ENCODE results near the gene ZNF799.
"Not testable (repeated sequence)": the region's sequence is repeated elsewhere in the genome, so short reads cannot be mapped to it uniquely, and the experiment has no call there.

ZNF799 gene

DNA sequence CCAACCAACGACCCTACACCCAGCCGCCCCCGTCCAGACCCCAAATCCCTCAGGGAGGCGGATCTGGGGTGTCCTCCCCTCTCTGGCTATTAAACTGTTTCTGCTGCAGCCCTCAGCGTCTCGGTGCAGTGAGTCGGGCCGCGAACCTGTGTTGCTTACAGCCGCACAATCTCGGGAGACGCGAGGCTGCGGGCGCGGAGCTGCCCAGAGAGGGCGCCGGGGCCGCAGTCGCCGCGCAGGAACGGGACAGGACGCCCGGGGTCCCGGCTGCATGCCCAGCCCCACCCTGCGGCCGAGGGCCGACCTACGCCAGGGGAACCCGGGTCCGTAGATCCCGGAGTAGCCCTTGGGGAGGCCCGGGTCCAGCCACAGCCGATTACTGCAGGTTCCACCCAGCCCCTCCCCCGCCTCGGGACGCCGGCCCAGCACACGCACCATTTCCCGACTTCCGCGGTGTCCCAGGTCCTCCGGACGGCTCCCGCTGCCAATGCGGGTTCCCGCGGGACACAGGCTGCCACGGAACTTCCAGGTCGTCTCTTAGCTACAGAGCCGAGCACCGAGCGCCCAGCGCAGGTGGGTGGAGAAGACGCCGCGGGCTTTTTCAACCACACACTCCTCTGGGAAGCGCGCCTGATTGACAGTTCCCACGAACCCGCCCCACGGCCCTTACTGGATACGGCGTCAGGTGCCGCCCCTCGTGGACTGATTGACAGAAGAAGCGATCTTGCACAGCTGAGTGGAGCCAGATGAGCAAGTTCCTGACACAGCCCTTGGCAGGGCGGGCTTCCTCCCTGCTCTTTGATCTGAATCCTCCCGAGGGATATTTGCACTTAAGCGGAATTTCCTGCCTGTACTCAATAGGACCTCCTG is at the start of gene ZNF799:
ZNF799 (minus strand) TSS at position 639 of the 870 bp plus-strand sequence; CDS start at position 438, 201 bp downstream.
- ChIA-PET CTCF (interaction anchor here (0.6 kb wide), 2 partner anchors 166 to 260 kb away, joined by 3 to 4 read pairs; no protein-coding TSS in a partner anchor), POLR2A (ENCODE audit: low non-redundant PET) (no interaction called here)
- peak within 1 kb of the TSS; percentile 94 for H3K27ac ChIP-seq

DNA sequence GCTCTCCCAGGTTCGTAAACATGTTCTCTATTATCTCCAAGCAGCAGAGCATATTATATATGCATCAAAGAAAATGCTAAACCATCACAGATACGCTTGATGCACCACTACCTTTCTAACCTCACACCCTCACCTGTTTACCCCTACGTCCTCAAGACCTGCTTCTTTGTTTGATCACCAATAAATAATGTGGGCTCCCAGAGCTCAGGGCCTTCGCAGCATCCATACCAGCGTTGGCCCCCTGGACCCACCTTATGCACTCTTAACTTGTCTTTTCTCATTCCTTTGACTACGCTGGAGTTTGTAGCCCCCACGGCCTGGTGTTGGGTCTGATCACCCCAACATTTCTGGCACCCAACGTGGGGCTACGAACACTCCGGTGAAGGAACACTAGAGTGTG is 49.8 kb upstream of the ZNF799 start:
- no peak overlapping the region for H3K27ac ChIP-seq
- ChIA-PET CTCF (no interaction called here), POLR2A (ENCODE audit: low non-redundant PET) (no interaction called here)
- DNase-seq (ENCODE audit: low spot score), result no peak
- TF ChIP-seq, protein P1, sequence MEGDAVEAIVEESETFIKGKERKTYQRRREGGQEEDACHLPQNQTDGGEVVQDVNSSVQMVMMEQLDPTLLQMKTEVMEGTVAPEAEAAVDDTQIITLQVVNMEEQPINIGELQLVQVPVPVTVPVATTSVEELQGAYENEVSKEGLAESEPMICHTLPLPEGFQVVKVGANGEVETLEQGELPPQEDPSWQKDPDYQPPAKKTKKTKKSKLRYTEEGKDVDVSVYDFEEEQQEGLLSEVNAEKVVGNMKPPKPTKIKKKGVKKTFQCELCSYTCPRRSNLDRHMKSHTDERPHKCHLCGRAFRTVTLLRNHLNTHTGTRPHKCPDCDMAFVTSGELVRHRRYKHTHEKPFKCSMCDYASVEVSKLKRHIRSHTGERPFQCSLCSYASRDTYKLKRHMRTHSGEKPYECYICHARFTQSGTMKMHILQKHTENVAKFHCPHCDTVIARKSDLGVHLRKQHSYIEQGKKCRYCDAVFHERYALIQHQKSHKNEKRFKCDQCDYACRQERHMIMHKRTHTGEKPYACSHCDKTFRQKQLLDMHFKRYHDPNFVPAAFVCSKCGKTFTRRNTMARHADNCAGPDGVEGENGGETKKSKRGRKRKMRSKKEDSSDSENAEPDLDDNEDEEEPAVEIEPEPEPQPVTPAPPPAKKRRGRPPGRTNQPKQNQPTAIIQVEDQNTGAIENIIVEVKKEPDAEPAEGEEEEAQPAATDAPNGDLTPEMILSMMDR (conservative IDR thresholded peaks at IDR 0.05; ENCODE audit: low read depth), result no peak

More for the DNA sequence above, at the start of gene ZNF799:
- DNase-seq (ENCODE audit: low spot score), result peak; percentile 90
- TF ChIP-seq, protein P1 (conservative IDR thresholded peaks at IDR 0.05; ENCODE audit: low read depth), result no peak

DNA sequence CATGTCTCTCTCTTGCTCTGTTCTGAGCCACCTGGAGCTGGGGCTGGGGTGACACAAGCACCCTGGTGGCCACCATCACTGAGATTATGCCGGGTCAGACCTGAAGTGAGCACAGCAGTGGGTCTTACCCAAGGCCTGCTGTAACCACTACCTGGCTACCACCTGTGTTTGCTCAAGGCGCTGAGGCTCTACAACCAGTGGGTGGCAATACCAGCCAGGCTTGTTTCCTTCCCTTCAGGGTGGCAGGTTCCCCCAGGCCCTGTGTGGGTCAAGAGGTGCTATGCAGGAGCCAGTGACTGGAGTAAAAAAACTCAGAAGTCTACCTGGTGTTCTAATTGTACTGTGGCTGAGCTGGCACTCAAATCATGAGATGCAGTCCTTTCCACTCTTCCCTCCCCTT is 47.7 kb upstream of the ZNF799 start:
- H3K27ac ChIP-seq, result no peak overlapping the region
- no peak for DNase-seq (ENCODE audit: low spot score)
- TF ChIP-seq, protein P1 (conservative IDR thresholded peaks at IDR 0.05; ENCODE audit: low read depth), result no peak
- ChIA-PET POLR2A (ENCODE audit: low non-redundant PET) (no interaction called here), CTCF (no interaction called here)

DNA sequence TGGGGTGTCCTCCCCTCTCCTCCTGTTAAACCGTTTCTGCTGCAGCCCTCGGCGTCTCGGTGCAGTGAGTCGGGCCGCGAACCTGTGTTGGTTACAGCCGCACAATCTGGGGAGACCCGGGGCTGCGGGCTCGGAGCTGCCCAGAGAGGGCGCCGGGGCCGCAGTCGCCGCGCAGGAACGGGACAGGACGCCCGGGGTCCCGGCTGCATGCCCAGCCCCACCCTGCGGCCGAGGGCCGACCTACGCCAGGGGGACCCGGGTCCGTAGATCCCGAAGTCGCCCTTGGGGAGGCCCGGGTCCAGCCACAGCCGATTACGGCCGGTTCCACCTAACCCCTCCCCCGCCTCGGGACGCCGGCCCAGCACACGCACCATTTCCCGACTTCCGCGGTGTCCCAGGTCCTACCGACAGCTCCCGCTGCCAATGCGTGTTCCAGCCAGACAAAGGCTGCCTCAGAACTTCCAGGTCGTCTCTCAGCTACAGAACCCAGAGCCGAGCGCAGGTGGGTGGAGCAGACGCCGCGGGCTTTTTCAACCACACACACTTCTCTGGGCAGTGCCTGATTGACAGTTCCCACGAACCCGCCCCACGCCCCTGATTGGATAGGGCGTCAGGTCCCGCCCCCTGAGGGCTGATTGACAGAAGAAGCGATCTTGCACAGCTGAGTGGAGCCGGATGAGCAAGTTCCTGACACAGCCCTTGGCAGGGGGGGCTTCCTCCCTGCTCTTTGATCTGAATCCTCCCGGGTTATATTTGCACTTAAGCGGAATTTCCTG is 39.7 kb upstream of the ZNF799 start, which contains the start of gene ZNF443:
ZNF443 (minus strand) TSS at position 481 of the 776 bp plus-strand sequence; CDS start at position 374, 107 bp downstream.
- DNase-seq (ENCODE audit: low spot score), result peak; percentile 96
- CTCF ChIA-PET, result interaction anchor here (0.7 kb wide), 1 partner anchor 47 kb away, joined by 5 read pairs; no protein-coding TSS in a partner anchor
- peak within 1 kb of the TSS; percentile 94 for H3K27ac ChIP-seq
- TF ChIP-seq, protein P1 (conservative IDR thresholded peaks at IDR 0.05; ENCODE audit: low read depth), result no peak
- POLR2A ChIA-PET (ENCODE audit: low non-redundant PET), result interaction anchor here (0.6 kb wide), 1 partner anchor 172 kb away, joined by 5 read pairs; no protein-coding TSS in a partner anchor

DNA sequence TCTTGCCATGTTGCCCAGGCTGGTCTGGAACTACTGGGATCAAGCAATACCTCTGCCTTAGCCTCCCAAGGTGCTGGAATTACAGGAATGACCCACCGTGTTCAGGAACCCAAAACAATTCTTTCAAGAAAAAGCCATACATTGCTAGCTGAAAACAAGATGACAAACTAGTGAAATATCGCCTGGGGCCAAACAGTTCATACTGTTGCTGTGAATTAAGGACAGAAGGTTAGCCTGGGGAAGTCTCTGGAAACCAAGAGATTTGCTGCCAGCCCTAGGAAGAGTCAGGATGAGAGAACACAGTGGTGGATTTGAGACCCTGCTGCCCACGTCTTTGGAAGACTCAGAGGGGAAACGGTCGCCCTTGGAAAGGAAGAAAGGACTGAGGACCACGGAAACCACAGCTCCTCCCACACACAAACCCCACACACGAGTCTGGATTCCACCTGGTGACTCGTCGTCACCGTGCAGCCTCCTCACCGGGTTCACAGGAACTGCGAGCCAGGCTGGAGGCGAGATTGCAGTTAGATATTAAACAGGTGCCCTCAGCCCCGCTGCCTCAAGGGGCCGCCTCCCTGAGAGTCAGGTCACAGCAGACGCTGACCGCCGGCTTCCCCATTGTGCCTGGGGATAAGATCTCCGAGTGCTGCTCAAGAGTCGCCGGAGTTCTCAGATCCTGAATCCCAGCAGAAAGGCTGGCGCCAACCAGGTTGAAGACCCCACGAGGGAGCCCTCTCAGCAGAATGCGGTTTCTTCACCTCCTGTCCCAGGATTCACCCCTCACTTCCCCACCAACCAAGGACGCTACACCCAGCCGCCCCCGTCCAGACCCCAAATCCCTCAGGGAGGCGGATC is 38.8 kb upstream of the ZNF799 start:
- POLR2A ChIA-PET (ENCODE audit: low non-redundant PET); DNase-seq (ENCODE audit: low spot score): not testable (repeated sequence)
- CTCF ChIA-PET, result interaction anchor here (0.6 to 0.8 kb wide), 4 partner anchors 50 to 1947 kb away, joined by 3 to 5 read pairs (median 3); no protein-coding TSS in a partner anchor
- H3K27ac ChIP-seq, result peak overlapping the region; percentile 94

DNA sequence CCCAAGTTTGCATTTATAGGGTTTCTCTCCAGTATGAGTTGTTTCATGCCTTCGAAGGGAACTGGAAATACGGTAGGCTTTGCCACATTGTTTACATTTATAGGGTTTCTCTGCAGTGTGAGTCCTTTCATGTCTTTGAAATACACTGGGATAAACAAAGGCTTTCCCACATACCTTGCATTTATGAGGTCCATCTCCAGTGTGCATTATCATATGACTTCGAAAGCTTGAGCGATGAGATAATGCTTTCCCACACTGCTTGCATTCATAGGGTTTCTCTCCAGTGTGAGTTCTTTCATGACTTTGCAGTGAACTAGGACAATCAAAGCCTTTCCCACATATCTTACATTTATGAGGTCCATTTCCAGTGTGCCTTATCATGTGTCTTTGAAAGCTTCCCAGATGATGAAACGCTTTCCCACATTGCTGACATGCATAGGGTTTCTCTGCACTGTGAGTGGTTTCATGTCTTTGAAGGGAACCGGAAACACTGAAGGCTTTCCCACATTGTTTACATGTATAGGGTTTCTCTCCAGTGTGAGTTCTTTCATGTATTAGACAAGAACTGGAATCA is 29.7 kb upstream of the ZNF799 start:
- DNase-seq (ENCODE audit: low spot score); POLR2A ChIA-PET (ENCODE audit: low non-redundant PET); H3K27ac ChIP-seq; CTCF ChIA-PET: not testable (repeated sequence)

Data from RWPE1 (cell line).